ENCODE measurements around the gene TMEM87A.
"Not testable (repeated sequence)": the region's sequence is repeated elsewhere in the genome, so short reads cannot be mapped to it uniquely, and the experiment has no call there.

GRCh38 chr15:42316282-42316805, 43.1 kb upstream of the TMEM87A start:
- not testable (repeated sequence) for TF ChIP-seq CTCF, EP300, POLR2A (IDR thresholded peaks at IDR 0.05)

Data from ovary (tissue), 3 donors.